NCI-H1694 treated with DMSO at 0.1 percent for 48 hours (cell line): ENCODE results near the gene C16orf95.
A peak's percentile ranks its signal among the peaks of the same experiment; 100 is the strongest.
"Not testable (repeated sequence)": the region's sequence is repeated elsewhere in the genome, so short reads cannot be mapped to it uniquely, and the experiment has no call there.

Experiments used
- DNase-seq: peaks from one replicate; lab custom pipeline; 2025; lab: John Stamatoyannopoulos, UW

Gene C16orf95, protein sequence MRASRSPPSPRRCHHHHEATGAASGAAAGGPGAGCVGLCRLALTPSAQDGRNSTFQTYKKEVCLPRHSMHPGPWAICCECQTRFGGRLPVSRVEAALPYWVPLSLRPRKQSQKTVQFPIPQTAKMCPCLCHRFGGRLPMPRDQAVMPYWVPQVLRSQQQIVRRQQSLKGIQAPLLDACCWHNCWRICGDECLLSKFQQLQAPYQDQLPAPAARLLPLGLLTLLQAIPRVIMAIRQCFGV

GRCh38 chr16:87316923-87317749 lies at the start of gene C16orf95:
Gene C16orf95 (minus strand): TSS chr16:87317392. CDS start chr16:87317242, 150 bp downstream.
- peak; percentile 80 for DNase-seq

GRCh38 chr16:87366930-87367329 lies 49.7 kb upstream of the C16orf95 start:
- DNase-seq: no peak

- DNase-seq: no peak
Observed at GRCh38 chr16:87366288-87366687, 49.1 kb upstream of the C16orf95 start.

- DNase-seq: no peak
Observed at GRCh38 chr16:87365021-87365713, 48.0 kb upstream of the C16orf95 start.

GRCh38 chr16:87363771-87364455 lies 46.7 kb upstream of the C16orf95 start:
- no peak for DNase-seq

- not testable (repeated sequence) for DNase-seq
Observed at GRCh38 chr16:87362828-87363559, 45.8 kb upstream of the C16orf95 start.

- DNase-seq: no peak
Observed at GRCh38 chr16:87361916-87362619, 44.9 kb upstream of the C16orf95 start.

- DNase-seq: no peak
Observed at GRCh38 chr16:87360862-87361610, 43.8 kb upstream of the C16orf95 start.

DNA sequence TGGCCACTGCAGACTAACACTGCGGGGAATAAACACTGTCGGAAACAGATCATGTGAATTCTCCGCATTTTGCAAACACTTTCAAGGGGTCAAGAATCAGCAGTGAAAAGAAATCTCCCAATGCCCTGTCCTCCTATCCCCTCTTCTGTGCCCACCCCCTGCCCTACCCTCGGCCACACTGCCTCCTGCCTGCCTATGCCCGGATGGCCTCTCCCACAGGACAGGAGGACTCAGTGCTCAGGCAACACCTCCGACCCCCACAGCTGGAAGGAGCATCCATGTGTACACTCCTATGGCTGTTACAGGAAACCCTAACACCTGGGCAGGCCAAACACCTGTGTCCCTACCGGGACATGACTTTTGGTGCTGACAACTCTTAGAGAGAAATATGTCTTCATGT lies 41.9 kb upstream of the C16orf95 start:
- DNase-seq: no peak

- no peak for DNase-seq
Observed at GRCh38 chr16:87358696-87359095, 41.5 kb upstream of the C16orf95 start.

GRCh38 chr16:87358250-87358649 lies 41.1 kb upstream of the C16orf95 start:
- DNase-seq: no peak

- DNase-seq: no peak
Observed at GRCh38 chr16:87356491-87356853, 39.3 kb upstream of the C16orf95 start.

GRCh38 chr16:87353613-87354012 lies 36.4 kb upstream of the C16orf95 start:
- DNase-seq: no peak

GRCh38 chr16:87352818-87353217 lies 35.6 kb upstream of the C16orf95 start:
- DNase-seq: no peak

GRCh38 chr16:87351320-87351698 lies 34.1 kb upstream of the C16orf95 start:
- DNase-seq: no peak

DNA sequence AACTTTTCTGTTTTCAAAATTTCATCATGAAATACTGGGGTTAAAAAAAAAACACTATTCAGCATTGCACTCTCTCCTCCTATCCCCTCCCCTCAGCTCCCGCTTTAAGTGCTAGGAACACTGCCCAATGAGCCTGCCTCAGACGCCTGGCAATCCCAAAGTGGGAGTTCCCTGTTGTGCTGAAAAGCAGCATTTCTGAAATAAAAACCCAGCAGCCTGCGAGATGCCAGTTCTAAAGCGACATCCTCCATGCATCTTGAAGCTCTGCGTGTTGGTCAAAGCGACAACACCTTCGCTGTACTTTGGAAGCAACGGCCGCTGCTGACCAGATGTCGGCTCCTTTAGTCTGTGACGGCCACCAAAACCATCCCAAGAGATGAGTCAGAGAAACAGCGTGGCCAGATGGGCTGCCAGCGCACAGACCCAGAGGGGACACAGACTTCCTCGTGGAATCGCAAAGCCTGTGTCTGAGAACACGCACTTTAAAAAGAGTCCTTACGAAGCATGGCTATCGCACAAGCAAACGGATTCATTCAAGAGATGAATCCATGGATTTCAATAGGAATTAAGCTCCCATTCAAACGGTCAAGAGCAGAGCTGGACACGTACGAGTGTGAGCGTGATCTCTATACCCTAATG lies 33.6 kb upstream of the C16orf95 start:
- DNase-seq: no peak

DNA sequence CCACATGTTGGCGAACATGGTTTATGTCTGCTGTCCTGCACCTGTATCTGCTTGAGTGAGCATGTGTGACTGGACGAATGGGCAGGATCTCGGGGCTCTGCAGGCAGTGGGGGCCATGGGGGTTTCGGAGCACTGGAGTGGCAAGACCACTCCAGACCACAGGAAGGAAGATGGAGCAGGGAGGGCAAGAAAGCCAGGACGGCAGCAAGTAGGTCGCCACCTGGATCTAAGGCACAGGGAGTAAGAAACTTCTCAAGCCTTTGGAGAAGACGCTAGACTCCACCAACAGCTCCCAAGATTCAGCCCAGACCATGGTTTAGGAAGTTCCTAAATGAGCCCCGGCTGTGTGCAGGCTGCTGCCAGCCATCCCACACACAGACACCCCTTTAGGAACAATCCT lies 32.8 kb upstream of the C16orf95 start:
- DNase-seq: no peak

DNA sequence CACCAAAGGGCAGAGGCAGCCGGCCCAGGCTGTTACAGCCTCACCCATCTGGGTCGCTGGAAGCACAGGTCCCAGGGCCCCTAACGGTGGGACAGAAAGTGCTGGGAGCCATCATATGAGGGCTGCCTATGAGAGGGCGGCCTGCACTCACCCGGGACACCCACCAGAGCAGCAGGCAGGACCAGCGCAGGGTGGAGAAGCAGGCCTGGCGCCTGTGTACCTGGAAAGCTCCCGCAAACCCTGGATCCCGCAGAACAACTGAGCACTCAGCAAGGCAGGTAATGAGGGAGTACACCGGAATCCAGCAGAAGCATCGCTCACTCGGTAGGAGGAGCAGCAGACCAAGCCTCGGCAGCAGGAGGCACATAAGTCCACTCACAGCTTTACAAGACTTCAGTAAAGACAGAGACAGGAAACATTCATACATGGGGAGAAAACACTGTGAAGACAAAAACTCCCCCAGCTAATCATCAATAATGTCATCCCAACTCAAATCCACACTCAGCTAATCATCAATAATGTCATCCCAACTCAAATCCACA lies 31.5 kb upstream of the C16orf95 start:
- no peak for DNase-seq

DNA sequence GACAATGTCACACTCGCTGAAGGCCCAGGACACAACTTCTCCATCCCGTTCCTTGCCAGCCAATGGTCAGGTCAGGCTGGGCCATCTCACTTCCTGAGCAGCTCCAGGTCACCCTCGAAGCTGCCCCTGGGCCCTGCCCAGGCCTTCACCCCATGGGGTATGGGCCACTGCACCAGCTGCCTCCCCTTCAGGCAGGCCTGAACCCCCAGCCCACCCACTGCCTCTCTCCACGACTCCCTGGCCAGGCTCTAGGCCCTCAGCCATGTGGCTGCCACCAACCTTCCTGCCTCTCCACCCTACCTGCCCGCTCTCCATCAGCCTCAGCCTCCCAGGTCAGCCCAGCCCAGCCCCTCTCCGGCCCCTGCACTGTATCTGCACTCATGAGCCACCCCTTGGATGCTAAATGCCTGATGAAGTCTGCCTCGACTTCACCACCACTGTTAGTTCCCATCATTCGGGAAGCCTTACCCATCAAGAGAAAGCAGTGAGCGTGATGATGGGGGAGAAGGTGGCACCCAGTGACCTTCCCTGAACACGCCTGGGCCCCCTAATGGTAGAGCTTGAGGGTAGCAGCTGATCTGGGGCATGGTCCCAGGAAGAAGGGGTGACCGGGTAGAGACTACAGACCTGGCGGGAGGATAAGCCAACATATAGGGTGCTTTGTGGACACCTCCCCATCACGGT lies 30.9 kb upstream of the C16orf95 start:
- DNase-seq: no peak
